A549 (cell line): ENCODE data around the gene LDLRAD4.

Experiments used
- CTCF ChIP-seq: fragments of >200 bp; sonication (Bioruptor Twin); formaldehyde crosslinking; IDR thresholded peaks from 3 replicates; pipeline ENCODE4 v1.5.1; 2016
- E2F6 ChIP-seq: IDR thresholded peaks from 2 replicates; pipeline ENCODE4 v1.6.1; 2012; ENCODE audit warnings: low read depth, borderline replicate concordance
- EP300 ChIP-seq, 2 experiments: fragments of >200 bp; sonication (Bioruptor Twin); formaldehyde crosslinking; IDR thresholded peaks; 2 replicates in 1 of 2; 3 replicates in 1 of 2; pipeline ENCODE4 v1.6.1; 2016 to 2017
- ESRRA ChIP-seq: fragments of 150-350 bp; IDR thresholded peaks from 2 replicates; pipeline ENCODE4 v1.6.1; 2014; ENCODE audit warnings: mild to moderate bottlenecking, low read length, borderline replicate concordance
- MAFK ChIP-seq: fragments of 450-650 bp; IDR thresholded peaks from 2 replicates; pipeline ENCODE4 v1.6.1; 2014; ENCODE audit not compliant: partially characterized antibody
- MYC ChIP-seq: IDR thresholded peaks from 2 replicates; pipeline ENCODE4 v1.6.1; 2012; ENCODE audit warnings: mild to moderate bottlenecking, inconsistent platforms, low read length, improper control_type of control experiment, borderline replicate concordance
- PBX3 ChIP-seq: IDR thresholded peaks from 2 replicates; pipeline ENCODE4 v1.6.1; 2012
- POLR2A ChIP-seq: IDR thresholded peaks from 2 replicates; pipeline ENCODE4 v1.6.1; 2012; ENCODE audit warnings: mild to moderate bottlenecking, low read length
- RAD21 ChIP-seq, 2 experiments: fragments of >200 bp in 1 of 2; sonication (Bioruptor Twin) in 1 of 2; formaldehyde crosslinking in 1 of 2; IDR thresholded peaks in 1 of 2; conservative IDR thresholded peaks in 1 of 2; 2 replicates in 1 of 2; 3 replicates in 1 of 2; pipeline ENCODE4 v1.6.1; 2012 to 2018; ENCODE audit warnings: inconsistent platforms in 1 of 2
- REST ChIP-seq: fragments of 200-600 bp; sonication (generic); IDR thresholded peaks from 2 replicates; pipeline ENCODE4 v1.6.1; 2016; ENCODE audit warnings: antibody characterized with exemption, mild to moderate bottlenecking, moderate library complexity
- SREBF2 ChIP-seq: fragments of 450-650 bp; IDR thresholded peaks from 2 replicates; pipeline ENCODE4 v1.6.1; 2014; ENCODE audit warnings: mild to moderate bottlenecking, moderate library complexity
- TF ChIP-seq, protein P1 (sequence below): fragments of 250-450 bp; sonication (Bioruptor Pico); IDR thresholded peaks from 2 replicates; pipeline ENCODE4 v1.5.0; 2021; ENCODE audit warnings: mild to moderate bottlenecking, moderate library complexity, borderline replicate concordance
- TF ChIP-seq, protein P2 (sequence below): fragments of 450-650 bp; IDR thresholded peaks from 2 replicates; pipeline ENCODE4 v1.6.1; 2014; ENCODE audit warnings: antibody characterized with exemption

- TF ChIP-seq ESRRA (no peak), SREBF2 (no peak), CTCF (no peak), MAFK (no peak), REST (no peak), E2F6 (no peak), RAD21 (conservative IDR thresholded peaks at IDR 0.05 in 1 of 2, IDR thresholded peaks at IDR 0.05 in 1 of 2) (no peak), POLR2A (no peak), PBX3 (no peak), MYC (no peak), EP300 (IDR thresholded peaks at IDR 0.05) (no peak)
- TF ChIP-seq, protein P1, sequence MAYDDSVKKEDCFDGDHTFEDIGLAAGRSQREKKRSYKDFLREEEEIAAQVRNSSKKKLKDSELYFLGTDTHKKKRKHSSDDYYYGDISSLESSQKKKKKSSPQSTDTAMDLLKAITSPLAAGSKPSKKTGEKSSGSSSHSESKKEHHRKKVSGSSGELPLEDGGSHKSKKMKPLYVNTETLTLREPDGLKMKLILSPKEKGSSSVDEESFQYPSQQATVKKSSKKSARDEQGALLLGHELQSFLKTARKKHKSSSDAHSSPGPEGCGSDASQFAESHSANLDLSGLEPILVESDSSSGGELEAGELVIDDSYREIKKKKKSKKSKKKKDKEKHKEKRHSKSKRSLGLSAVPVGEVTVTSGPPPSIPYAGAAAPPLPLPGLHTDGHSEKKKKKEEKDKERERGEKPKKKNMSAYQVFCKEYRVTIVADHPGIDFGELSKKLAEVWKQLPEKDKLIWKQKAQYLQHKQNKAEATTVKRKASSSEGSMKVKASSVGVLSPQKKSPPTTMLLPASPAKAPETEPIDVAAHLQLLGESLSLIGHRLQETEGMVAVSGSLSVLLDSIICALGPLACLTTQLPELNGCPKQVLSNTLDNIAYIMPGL (CRISPR knock-in tag) = no peak
- TF ChIP-seq, protein P2, sequence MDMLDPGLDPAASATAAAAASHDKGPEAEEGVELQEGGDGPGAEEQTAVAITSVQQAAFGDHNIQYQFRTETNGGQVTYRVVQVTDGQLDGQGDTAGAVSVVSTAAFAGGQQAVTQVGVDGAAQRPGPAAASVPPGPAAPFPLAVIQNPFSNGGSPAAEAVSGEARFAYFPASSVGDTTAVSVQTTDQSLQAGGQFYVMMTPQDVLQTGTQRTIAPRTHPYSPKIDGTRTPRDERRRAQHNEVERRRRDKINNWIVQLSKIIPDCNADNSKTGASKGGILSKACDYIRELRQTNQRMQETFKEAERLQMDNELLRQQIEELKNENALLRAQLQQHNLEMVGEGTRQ = no peak
These were observed 407.4 kb downstream of the LDLRAD4 start for GRCh38 chr18:13625843-13626543.
